ENCODE data around the gene SORBS1.

SORBS1 gene

GRCh38 chr10:95456516-95456915 lies 104.7 kb downstream of the SORBS1 start:
- no peak for DNase-seq

- DNase-seq: no peak
Observed at GRCh38 chr10:95454940-95455339, 106.2 kb downstream of the SORBS1 start.

DNA sequence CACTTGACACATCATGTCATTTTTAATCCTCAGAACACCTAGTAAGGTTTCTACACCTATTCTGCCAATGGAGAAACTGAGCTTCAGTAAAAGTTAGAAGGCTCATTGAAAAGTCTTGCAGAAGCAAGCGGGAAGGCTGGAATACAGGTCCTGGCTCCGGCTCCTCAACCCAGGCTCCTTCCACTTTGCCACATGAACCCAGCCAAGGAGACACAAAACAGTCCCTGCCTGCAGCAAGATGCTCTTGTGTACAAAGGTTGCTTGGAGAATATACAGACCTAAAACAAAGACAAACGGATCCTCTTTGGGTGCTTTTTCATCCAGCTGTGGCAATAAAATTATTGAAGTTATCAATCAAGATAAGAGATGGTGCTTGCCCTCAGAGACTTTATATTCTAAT lies 106.8 kb downstream of the SORBS1 start:
- no peak for DNase-seq

GRCh38 chr10:95451568-95452524 lies 109.3 kb downstream of the SORBS1 start:
- no peak for DNase-seq

GRCh38 chr10:95451150-95451549 lies 110.0 kb downstream of the SORBS1 start:
- no peak for DNase-seq

DNA sequence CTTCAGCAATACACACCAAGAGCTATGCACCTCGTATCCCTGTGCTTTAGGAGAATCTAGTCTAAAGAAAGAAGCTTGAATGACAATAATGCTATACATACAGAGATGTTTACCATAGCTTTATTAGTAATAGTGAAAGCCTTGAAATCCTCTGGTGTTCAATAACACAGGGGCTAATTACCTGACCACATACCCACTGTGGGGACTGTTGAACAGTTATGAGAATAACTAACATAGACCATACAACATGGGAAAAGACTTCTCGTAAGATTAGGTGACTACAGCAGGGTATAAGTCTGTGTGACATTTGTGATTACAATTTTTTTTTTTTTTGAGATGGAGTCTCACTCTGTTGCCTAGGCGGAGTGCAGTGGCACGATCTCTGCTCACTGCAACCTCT lies 111.0 kb downstream of the SORBS1 start:
- no peak for DNase-seq

- DNase-seq: no peak
Observed at GRCh38 chr10:95447685-95448084, 113.5 kb downstream of the SORBS1 start.

DNA sequence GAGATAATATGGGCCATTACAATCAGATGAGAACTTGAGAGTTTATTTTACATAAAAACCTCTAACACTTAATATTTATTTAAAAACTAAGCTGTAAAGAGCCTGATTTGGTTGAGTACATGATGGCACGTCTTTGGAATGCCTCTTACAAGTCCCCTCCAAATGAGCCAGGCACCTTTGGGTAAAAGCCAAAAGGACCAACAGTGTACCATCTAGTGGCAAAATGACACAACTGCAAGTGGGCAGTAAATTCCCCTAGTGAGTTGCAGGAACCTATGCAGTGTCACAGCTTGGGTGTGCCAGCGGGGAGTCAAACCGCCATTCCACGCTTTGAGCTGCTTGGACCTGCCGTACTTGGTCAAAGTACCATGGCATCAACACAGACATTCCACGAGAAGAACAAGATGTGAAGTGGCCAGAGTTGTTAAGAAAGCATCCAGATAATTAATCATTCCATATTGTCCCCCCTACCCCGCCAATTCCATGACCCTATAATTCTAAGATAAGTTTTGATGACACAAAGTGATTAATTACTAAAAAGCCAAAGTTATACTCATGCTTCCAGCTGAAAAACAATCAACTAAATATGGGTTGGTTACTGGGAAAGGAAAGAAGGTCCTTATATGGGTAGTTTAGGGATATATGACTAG lies 115.2 kb downstream of the SORBS1 start:
- DNase-seq: peak; percentile 59

GRCh38 chr10:95445223-95445836 lies 115.8 kb downstream of the SORBS1 start:
- no peak for DNase-seq

DNA sequence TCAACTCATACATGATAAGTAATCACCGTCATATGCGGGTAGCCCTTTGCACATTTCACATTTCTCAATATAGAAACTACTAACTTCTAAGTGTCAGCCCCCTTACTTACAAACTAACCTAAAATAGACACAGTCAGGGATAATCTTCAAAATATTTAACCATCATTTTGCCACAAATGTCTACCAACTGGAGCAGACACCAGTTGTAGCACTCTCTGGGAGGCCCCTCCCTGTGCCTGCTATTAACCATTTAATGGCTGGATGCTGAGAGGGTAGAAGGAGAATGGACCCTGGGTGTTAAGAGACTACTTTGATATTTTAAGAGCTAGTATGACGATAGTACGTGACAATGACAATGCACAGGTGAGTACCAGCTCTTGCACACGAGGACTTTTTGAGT lies 116.4 kb downstream of the SORBS1 start:
- DNase-seq: no peak

GRCh38 chr10:95443636-95444035 lies 117.5 kb downstream of the SORBS1 start:
- DNase-seq: no peak

GRCh38 chr10:95442341-95442740 lies 118.8 kb downstream of the SORBS1 start:
- no peak for DNase-seq

- DNase-seq: no peak
Observed at GRCh38 chr10:95441547-95441923, 119.6 kb downstream of the SORBS1 start.

- no peak for DNase-seq
Observed at GRCh38 chr10:95440756-95441546, 120.2 kb downstream of the SORBS1 start.

DNA sequence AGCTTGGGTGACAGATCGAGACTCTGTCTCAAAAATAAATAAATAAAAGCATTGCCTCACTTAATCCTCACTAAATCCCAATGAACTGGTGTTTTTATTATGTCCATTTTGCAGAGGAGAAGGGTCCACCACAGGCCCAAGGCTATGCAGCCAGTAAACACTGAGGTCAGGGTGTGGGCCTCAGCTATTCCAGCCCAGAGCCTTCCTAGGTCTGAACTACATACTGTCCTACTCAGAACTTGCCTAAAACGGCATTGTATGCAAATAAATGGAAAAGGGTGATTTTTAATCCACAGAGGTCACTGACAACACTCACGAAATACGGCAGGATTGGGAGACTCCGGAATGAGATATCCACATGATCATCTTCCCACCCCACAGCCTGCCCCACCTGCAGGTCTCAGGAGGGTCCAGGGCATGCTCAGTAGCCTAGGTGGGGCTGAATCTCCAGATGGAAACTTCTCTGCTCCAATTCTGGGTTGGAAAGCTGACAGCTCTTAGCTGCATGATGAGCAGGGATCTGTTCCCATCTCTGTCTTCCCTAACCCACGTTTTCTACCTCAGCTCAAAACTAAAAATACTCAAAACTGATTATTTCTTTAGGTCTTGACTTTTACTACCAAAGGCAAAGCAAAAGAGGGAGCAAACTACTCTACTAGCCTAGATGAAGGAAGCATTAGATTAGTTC lies 121.0 kb downstream of the SORBS1 start:
- DNase-seq: no peak

DNA sequence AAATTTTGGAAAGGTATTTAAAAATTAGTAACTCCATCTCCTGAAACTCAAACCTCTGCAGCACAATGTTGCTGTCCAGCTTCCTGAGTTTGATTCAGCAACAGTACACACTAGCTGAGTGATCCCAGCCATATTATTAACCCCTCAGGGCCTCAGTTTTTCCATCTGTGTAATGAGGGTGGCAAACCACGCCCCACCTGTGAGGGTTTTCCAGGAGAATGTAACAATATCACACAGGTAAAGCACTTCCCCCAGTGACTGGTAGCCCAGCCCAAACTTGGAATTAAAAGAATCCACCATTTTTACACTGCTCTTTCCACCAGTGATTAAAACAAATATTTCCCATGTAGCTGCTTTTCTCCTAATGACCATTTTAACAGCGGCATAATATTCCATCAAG lies 122.4 kb downstream of the SORBS1 start:
- DNase-seq: no peak

DNA sequence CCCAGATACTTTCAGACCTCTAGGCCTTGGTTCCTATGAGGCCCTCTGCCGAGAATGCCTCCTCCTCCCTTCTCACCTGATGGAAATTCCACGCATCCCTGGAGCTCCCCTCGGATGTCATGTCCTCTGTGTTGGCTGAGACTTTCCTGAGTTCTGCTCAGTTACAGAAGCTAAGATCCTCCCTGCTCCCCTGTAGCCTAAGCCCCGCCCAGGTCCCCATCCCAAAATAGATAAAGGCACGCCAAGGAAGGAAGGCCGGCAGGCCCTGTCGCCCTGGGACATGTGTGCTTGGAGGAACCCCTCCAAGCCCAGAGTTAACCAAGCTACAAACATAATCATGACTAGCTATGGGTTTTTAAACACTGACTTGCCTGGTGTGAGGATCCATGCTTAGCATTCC lies 123.5 kb downstream of the SORBS1 start:
- DNase-seq: no peak

DNA sequence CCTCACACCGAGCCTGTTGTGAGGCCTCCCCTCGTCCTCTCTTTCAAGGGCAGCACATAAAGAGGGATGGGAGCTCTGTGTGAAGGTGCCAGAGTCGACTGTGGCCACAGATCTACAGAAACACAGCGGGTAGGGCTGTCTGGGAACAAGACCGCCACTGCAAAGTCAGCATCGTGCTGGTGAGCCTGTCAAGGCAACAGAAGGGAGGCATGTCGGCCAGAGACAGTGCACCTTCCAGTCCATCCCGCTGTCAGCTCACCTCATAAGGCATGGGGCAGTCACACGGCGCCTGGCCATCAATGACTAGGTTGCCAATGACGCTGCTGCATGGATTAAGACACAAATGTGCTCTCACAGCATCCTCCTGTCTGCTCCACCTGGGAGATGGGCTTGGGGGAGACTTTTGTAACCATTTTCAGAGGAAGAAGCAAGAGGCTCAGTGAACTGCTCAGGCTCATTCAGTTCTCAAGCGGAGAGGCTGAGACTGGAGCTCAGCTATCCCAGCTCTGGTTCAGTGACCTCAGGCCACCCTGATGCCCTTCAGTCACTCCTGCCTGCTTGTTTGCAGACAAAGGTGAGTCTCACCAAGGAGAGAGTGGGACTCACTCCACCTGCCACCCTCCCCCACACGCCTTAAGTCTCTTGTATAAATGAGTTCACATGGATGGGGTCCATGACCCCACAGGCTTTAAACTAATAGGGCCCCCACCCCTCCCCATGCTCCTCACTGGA lies 125.5 kb downstream of the SORBS1 start:
- no peak for DNase-seq

DNA sequence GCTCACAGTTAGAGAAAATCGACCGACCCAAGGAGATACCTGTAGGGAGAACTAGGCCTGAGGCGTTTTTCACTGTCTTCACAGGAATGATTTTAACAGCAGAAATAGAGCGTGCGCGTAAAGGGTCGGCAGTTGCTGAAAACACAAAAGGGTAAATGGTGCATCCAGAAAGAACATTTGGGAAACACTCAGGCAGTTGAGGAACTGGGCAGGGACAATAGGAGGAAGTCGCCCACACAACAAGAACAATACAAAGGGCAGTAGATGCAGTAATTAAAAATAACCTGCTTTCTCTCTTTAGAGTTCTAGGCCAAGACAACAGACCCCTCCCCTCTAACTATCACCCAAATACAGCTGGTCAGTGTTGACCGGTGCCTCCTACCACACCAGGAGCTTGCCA lies 126.6 kb downstream of the SORBS1 start:
- DNase-seq: no peak

DNA sequence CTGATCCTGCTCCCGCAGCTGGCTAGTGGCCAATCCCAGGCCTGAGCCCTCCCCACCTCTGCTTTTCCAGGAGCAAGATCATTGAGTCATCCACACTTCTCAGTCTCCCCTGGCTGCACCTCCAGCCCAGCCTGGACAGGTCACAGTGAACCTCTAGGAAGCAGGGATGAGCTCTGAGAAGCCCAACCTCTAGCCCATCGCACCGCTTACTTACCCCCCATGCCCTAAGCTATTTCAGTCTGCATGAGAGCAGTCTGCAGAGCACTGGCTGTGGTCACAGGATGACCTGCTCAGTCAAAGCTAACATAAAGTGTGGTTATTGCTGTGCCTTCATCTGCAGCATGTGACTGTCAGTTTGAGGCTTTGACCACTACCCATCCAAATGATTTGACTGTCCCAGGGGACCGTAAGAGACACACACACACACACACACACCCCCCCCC lies 129.2 kb downstream of the SORBS1 start:
- DNase-seq: no peak

DNA sequence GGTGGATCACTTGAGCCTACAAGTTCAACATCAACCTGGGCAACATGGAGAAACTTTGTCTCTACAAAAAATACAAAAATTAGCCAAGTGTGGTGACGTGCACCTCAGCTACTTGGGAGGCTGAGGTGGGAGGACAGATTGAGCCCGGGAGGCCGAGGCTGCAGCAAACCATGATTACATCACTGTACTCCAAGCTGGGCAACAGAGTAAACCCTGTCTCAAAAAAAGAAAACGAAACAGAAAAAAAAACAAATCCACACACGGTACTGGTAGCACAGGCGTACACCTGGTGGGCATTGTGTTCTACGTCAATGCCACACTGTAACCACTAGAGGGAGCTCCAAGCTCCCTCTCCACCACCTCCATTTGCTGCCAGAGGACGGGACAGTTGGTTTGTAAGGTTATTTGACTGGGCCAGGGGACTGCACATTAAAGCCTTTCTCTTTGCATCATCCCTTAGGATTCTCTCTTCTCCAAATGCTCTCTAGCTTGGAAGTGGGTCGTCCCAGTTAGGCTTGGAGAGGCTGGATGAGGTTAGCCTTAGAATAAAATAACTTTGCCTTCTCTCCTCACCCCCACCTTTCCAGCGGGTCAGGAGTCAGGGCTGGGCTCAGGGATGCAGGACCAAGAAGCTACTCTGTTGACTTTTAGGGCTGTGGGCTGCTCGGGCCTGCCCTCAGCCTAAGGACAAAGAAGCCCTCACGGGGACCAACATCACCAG lies 130.8 kb downstream of the SORBS1 start:
- DNase-seq: peak; percentile 63

Data from activated CD8-positive, alpha-beta memory T cell treated with anti-CD3 and anti-CD28 coated beads for 24 hours (primary cell).